Measurements from ENCODE around the gene TUBB2B. TPM values are rescaled to one million over a fixed set of nuclear protein-coding genes. Genes with fewer than 3 reads are reported as not detected.

The TUBB2B gene
- total and polyA plus RNA-seq, 12 donors: 0.28 to 3.6 (median 0.94) TPM

- WGBS, 2 donors: 27 to 35% methylated on average over 11 of the region's 11 CpGs
- TF ChIP-seq, protein P1, sequence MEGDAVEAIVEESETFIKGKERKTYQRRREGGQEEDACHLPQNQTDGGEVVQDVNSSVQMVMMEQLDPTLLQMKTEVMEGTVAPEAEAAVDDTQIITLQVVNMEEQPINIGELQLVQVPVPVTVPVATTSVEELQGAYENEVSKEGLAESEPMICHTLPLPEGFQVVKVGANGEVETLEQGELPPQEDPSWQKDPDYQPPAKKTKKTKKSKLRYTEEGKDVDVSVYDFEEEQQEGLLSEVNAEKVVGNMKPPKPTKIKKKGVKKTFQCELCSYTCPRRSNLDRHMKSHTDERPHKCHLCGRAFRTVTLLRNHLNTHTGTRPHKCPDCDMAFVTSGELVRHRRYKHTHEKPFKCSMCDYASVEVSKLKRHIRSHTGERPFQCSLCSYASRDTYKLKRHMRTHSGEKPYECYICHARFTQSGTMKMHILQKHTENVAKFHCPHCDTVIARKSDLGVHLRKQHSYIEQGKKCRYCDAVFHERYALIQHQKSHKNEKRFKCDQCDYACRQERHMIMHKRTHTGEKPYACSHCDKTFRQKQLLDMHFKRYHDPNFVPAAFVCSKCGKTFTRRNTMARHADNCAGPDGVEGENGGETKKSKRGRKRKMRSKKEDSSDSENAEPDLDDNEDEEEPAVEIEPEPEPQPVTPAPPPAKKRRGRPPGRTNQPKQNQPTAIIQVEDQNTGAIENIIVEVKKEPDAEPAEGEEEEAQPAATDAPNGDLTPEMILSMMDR (IDR thresholded peaks at IDR 0.05): no peak
- no peak for ATAC-seq
- Histone ChIP-seq H3K27me3 (peaks cover 0 to 98% (median 78%) of the 10 kb centered on the region in 7 donors), H3K4me1 (peaks cover 21 to 58% (median 47%) of the 10 kb centered on the region in 9 donors), H3K9me3 (no peaks in the 10 kb centered on the region), H3K36me3 (no peaks in the 10 kb centered on the region), H3K4me3 (peak overlapping the region in 5 of 10 donors; percentile 55 to 76 (median 63)), H3K27ac (no peak overlapping the region)
- DNase-seq: no peak
- intact Hi-C loops (cut with DNase I): loop anchor here in 2 of 10 donors (5.0 kb wide), 1 partner anchor 68 kb away; no protein-coding TSS in a partner anchor
Measured at GRCh38 chr6:3230256-3230882, 2.9 kb upstream of the TUBB2B start.

DNA sequence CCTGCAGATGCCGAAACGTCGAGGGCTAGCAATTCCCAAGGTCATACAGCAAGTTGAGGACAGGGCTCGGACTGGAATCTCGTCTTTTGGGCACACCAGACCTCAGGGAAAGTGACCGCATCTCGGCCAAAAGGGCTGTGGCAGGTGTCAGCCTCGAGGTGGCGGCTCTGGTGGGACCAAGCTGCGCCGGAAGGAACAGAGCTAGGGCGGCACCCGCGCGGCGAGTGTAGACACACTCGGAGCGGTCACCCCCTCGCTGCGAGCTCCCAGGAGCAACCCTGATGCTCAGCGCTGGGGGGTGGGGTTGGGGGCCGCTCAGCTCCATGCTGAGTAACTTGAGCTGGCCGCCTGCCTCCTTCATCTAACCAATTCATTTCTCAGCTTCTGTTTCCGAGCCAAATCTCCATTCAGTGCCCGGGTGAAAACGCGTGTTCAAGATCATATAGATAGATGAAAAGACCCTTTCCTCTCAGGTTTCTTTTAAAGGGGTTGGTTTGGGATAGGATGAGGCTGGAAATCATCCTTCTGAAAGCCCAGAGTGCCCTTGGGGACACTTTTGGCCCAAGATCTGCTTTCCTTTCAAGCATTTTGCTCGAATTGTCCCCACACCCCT, 2.2 kb upstream of the TUBB2B start:
- Histone ChIP-seq H3K36me3 (no peaks in the 10 kb centered on the region), H3K4me3 (peak overlapping the region in 7 of 10 donors; percentile 24 to 59 (median 53)), H3K27ac (no peak overlapping the region), H3K9me3 (no peaks in the 10 kb centered on the region), H3K4me1 (peaks cover 21 to 58% (median 47%) of the 10 kb centered on the region in 9 donors), H3K27me3 (peaks cover 0 to 91% (median 71%) of the 10 kb centered on the region in 7 donors)
- intact Hi-C loops (cut with DNase I): loop anchor here in 2 of 10 donors (5.0 kb wide), 1 partner anchor 67 kb away; no protein-coding TSS in a partner anchor
- 7% methylated on average over 28 of the region's 28 CpGs for WGBS, 2 donors
- TF ChIP-seq, protein P1 (IDR thresholded peaks at IDR 0.05): no peak
- ATAC-seq (no peak), DNase-seq (no peak)

DNA sequence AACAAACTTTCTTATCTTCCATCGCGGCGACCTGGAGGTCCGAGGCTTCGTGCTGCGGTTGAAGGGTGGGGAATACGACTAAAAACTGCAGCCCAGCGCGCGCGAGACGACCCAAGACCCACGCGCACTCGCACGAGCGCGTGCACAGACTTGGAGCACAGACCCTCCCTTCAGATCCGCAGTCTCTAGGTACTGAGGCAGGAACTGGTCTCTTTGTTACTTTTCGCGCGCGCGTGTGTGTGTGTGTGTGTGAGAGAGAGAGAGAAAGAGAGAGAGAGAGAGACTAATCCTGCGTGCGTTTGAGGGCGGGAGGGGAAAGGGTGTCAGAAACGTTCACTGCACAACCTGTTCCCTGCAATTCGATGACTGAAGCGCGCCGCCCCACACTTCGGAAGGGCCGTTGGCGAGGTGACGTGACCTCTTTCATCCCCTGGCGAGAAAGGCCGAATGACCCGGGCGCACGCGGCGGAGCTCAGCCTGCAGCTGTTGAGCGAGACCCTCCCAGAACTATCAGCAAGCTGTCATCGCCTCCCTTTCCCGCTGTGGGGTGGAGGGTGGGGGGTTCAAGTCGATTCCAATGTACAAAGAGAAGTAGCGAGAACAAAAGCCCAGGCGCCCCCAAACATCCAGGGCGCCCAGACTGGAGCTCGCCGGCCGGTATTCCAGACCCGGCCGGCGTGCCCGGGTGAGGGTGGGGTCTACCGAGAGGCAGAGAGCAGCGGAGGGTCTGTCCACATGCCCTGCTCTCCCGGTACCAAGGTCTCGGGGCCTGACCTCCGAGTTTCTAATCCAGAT, 1.5 kb upstream of the TUBB2B start:
- 2 to 4% methylated on average over 62 of the region's 62 CpGs for WGBS, 2 donors
- H3K27me3 ChIP-seq: peaks cover 0 to 86% (median 68%) of the 10 kb centered on the region in 7 donors

More for the DNA sequence above, 1.5 kb upstream of the TUBB2B start:
- H3K4me3 ChIP-seq: peak overlapping the region; percentile 18 to 59 (median 43)
- DNase-seq (no peak), ATAC-seq (peak in 1 of 8 donors; percentile 4)
- intact Hi-C loops (cut with DNase I): no loop called here
- H3K4me1 ChIP-seq: peaks cover 21 to 58% (median 47%) of the 10 kb centered on the region in 9 donors
- H3K27ac ChIP-seq: no peak overlapping the region
- TF ChIP-seq, protein P1 (IDR thresholded peaks at IDR 0.05): no peak
- H3K36me3 ChIP-seq: no peaks in the 10 kb centered on the region
- H3K9me3 ChIP-seq: no peaks in the 10 kb centered on the region
